H9 (cell line): ENCODE measurements around the gene NEDD9. TPM values are rescaled to one million over a fixed set of nuclear protein-coding genes. Genes with fewer than 3 reads are reported as not detected.

ENCODE experiments used
- DNase-seq: peaks from one replicate; pipeline ENCODE4 v3.0.0-alpha.2; 2017
- H2AFZ ChIP-seq: one replicate; pipeline ENCODE4 v1.6.1; 2013; ENCODE audit warnings: mild to moderate bottlenecking, low read length, control low read depth, moderate library complexity
- H2AK5ac ChIP-seq: 2 replicates; pipeline ENCODE4 v1.6.1; 2013; ENCODE audit warnings: low read length, control low read depth, mixed read lengths; ENCODE audit not compliant: insufficient read length
- H2BK120ac ChIP-seq: one replicate; pipeline ENCODE4 v1.6.1; 2013; ENCODE audit warnings: low read depth, mild to moderate bottlenecking, low read length, control low read depth, inconsistent platforms; ENCODE audit not compliant: poor library complexity, severe bottlenecking
- H2BK12ac ChIP-seq: 2 replicates; pipeline ENCODE4 v1.6.1; 2013; ENCODE audit warnings: low read length, control low read depth, mixed read lengths, low read depth; ENCODE audit not compliant: insufficient read length
- H2BK15ac ChIP-seq: 2 replicates; pipeline ENCODE4 v1.6.1; 2013; ENCODE audit warnings: low read depth, low read length, control low read depth
- H2BK20ac ChIP-seq: one replicate; pipeline ENCODE4 v1.6.1; 2013; ENCODE audit warnings: low read depth, mild to moderate bottlenecking, low read length, control low read depth, inconsistent platforms; ENCODE audit not compliant: poor library complexity, severe bottlenecking
- H2BK5ac ChIP-seq: 2 replicates; pipeline ENCODE4 v1.6.1; 2013; ENCODE audit warnings: low read length, control low read depth, mixed read lengths; ENCODE audit not compliant: insufficient read length
- H3K14ac ChIP-seq: 2 replicates; pipeline ENCODE4 v1.6.1; 2013; ENCODE audit warnings: low read length, control low read depth; ENCODE audit not compliant: insufficient read depth
- H3K18ac ChIP-seq: 2 replicates; pipeline ENCODE4 v1.6.1; 2013; ENCODE audit warnings: low read depth, mild to moderate bottlenecking, mixed read lengths, low read length, control low read depth; ENCODE audit not compliant: insufficient read length
- H3K23ac ChIP-seq: 2 replicates; pipeline ENCODE4 v1.6.1; 2013; ENCODE audit warnings: low read length, control low read depth, mixed read lengths, low read depth; ENCODE audit not compliant: insufficient read length
- H3K23me2 ChIP-seq: 2 replicates; pipeline ENCODE4 v1.6.1; 2013; ENCODE audit warnings: low read depth, mild to moderate bottlenecking, mixed read lengths, low read length, control low read depth; ENCODE audit not compliant: insufficient read length, poor library complexity, severe bottlenecking
- H3K27ac ChIP-seq: 2 replicates; pipeline ENCODE4 v1.5.1; 2013; ENCODE audit warnings: low read length, control low read depth, mixed read lengths, low read depth; ENCODE audit not compliant: insufficient read length
- H3K27me3 ChIP-seq: 2 replicates; pipeline ENCODE4 v1.6.1; 2013; ENCODE audit warnings: low read length, control low read depth, inconsistent platforms; ENCODE audit not compliant: insufficient read depth
- H3K4ac ChIP-seq: 2 replicates; pipeline ENCODE4 v1.6.1; 2013; ENCODE audit warnings: low read depth, mild to moderate bottlenecking, control low read depth, inconsistent platforms, low read length, moderate library complexity
- H3K4me1 ChIP-seq: 2 replicates; pipeline ENCODE4 v1.6.1; 2013; ENCODE audit warnings: low read length, control low read depth, inconsistent platforms; ENCODE audit not compliant: insufficient read depth
- H3K4me2 ChIP-seq: 2 replicates; pipeline ENCODE4 v1.6.1; 2013; ENCODE audit warnings: low read length, control low read depth, mixed read lengths; ENCODE audit not compliant: insufficient read length, insufficient read depth
- H3K56ac ChIP-seq: 2 replicates; pipeline ENCODE4 v1.6.1; 2013; ENCODE audit warnings: low read depth, mild to moderate bottlenecking, mixed read lengths, low read length, control low read depth; ENCODE audit not compliant: insufficient read length
- H3K79me1 ChIP-seq: 2 replicates; pipeline ENCODE4 v1.6.1; 2013; ENCODE audit warnings: low read depth, mild to moderate bottlenecking, moderate library complexity, low read length, control low read depth, inconsistent platforms; ENCODE audit not compliant: insufficient read depth, poor library complexity, severe bottlenecking
- H3K79me2 ChIP-seq: 2 replicates; pipeline ENCODE4 v1.6.1; 2013; ENCODE audit warnings: low read length, control low read depth, inconsistent platforms; ENCODE audit not compliant: insufficient read depth
- H3K9ac ChIP-seq: 2 replicates; pipeline ENCODE4 v1.6.1; 2013; ENCODE audit warnings: low read length, control low read depth, mixed read lengths; ENCODE audit not compliant: insufficient read length; ENCODE audit errors: extremely low read depth
- H3K9me3 ChIP-seq: one replicate; pipeline ENCODE4 v1.6.1; 2013; ENCODE audit warnings: low read depth, low read length, inconsistent platforms; ENCODE audit not compliant: control insufficient read depth
- H3T11ph ChIP-seq: one replicate; pipeline ENCODE4 v1.6.1; 2013; ENCODE audit warnings: mild to moderate bottlenecking, low read length, control low read depth, inconsistent platforms
- H4K20me1 ChIP-seq: one replicate; pipeline ENCODE4 v1.6.1; 2013; ENCODE audit not compliant: control insufficient read depth, insufficient read length, insufficient read depth
- H4K5ac ChIP-seq: 2 replicates; pipeline ENCODE4 v1.6.1; 2013; ENCODE audit warnings: low read depth, mild to moderate bottlenecking, mixed read lengths, low read length, control low read depth; ENCODE audit not compliant: insufficient read length
- H4K8ac ChIP-seq: replicated peaks from 2 replicates; pipeline ENCODE4 v1.6.1; 2013; ENCODE audit warnings: low read length, control low read depth, mixed read lengths, low read depth; ENCODE audit not compliant: insufficient read length
- H4K91ac ChIP-seq: 2 replicates; pipeline ENCODE4 v1.6.1; 2013; ENCODE audit warnings: low read depth, mild to moderate bottlenecking, moderate library complexity, mixed read lengths, low read length, control low read depth; ENCODE audit not compliant: insufficient read length
- H3K27ac Mint-ChIP-seq, 3 experiments: 2 replicates in 2 of 3; 3 replicates in 1 of 3; pipeline ENCODE4 v1.8.0; 2020 to 2021; ENCODE audit warnings: mixed read lengths in 3 of 3, mild to moderate bottlenecking in 1 of 3, moderate library complexity in 1 of 3
- H3K27me3 Mint-ChIP-seq: 2 replicates; pipeline ENCODE4 v1.8.0; 2021; ENCODE audit warnings: low read depth, mild to moderate bottlenecking, moderate library complexity, mixed read lengths
- H3K36me3 Mint-ChIP-seq, 3 experiments: 2 replicates in 2 of 3; 3 replicates in 1 of 3; pipeline ENCODE4 v1.8.0; 2020 to 2021; ENCODE audit warnings: low read depth in 3 of 3, mixed read lengths in 3 of 3; ENCODE audit not compliant: insufficient read depth in 1 of 3
- H3K4me1 Mint-ChIP-seq, 2 experiments: 2 replicates each; pipeline ENCODE4 v1.8.0; 2020; ENCODE audit warnings: mixed read lengths in 2 of 2
- H3K4me3 Mint-ChIP-seq, 2 experiments: 2 replicates in 1 of 2; 3 replicates in 1 of 2; pipeline ENCODE4 v1.8.0; 2020 to 2021; ENCODE audit warnings: mild to moderate bottlenecking in 2 of 2, mixed read lengths in 2 of 2, moderate library complexity in 1 of 2
- H3K9me3 Mint-ChIP-seq, 2 experiments: 2 replicates in 1 of 2; 3 replicates in 1 of 2; pipeline ENCODE4 v1.8.0; 2020; ENCODE audit warnings: mild to moderate bottlenecking in 2 of 2, mixed read lengths in 2 of 2, moderate library complexity in 1 of 2
- WGBS: extraction: QIAGEN DNeasy Blood & Tissue Kit; methylation state at CpG from one replicate; pipeline ENCODE4 v1.1.7; 2013; ENCODE audit warnings: missing lambda C conversion rate, low lambda C conversion rate, mixed read lengths; ENCODE audit not compliant: insufficient read length; ENCODE audit errors: extremely low coverage; 5-methylcytosine and 5-hydroxymethylcytosine counted together
- total RNA-seq: library from RNA; stranded (reverse); gene quantifications from 2 replicates; pipeline ENCODE4 v1.2.1, GENCODE V29; 2021
- TF ChIP-seq, protein P1 (sequence below): fragments of 200-600 bp; sonication (generic); conservative IDR thresholded peaks from 3 replicates; pipeline ENCODE4 v1.8.0; 2021; ENCODE audit warnings: antibody characterized with exemption, mild to moderate bottlenecking

The NEDD9 gene
- total RNA-seq, 1 experiment from 2014 or later = 5.5 TPM

DNA sequence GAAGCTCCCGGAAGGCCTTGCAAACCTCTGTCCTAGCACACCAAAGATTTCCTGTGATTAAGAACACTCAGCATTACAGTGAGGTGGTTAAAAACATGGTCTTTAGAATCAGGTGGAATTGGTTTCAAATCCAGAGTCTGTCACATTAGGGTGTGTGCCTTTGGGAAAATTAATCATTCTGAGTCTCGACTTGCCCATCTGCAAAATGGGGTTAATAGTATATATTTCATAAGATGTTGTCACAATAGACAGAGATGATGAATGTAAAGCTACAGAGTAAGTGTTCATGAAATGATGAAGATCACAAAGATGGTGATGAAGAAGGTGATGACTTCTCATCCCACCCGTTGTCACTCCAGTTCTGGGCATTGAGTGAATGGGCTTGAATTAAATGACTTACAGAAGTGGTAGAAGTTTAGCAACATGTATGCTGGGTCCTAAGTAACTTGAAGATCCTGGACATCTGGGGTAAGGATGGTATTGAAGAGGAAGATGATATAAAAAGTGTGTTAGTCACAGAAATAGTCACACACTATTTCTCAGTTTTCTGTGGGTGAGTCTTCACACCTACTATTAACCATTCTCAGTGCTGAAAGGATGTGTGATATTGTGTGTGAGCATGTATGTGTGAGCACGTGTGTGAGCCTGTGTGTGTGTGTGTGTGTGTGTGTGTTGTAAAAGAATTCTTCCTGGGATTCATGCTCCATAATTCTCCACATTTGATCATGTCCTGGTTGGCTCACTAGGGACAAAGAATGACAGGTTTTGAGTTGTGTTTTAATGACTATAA lies 28.0 kb upstream of the NEDD9 start:
- Histone ChIP-seq H3K27ac (no peak overlapping the region), H3K79me2 (no peaks in the 10 kb centered on the region), H3K9ac (no peak overlapping the region), H3K9me3 (no peaks in the 10 kb centered on the region), H2BK5ac (no peak overlapping the region), H2BK120ac (no peak overlapping the region), H3K18ac (no peak overlapping the region), H3T11ph (no peak overlapping the region), H4K5ac (no peak overlapping the region), H3K4me1 (no peaks in the 10 kb centered on the region), H3K14ac (no peak overlapping the region), H4K8ac (no peak overlapping the region), H2BK12ac (no peak overlapping the region), H3K4ac (no peak overlapping the region), H3K4me2 (no peak overlapping the region), H3K23me2 (no peaks in the 10 kb centered on the region), H2BK20ac (no peak overlapping the region), H4K91ac (no peak overlapping the region), H3K23ac (no peak overlapping the region), H2BK15ac (no peak overlapping the region), H3K27me3 (no peaks in the 10 kb centered on the region), H2AK5ac (no peak overlapping the region), H3K56ac (no peak overlapping the region), H4K20me1 (no peaks in the 10 kb centered on the region), H3K79me1 (no peaks in the 10 kb centered on the region), H2AFZ (no peak overlapping the region)
- H3K4me1 Mint-ChIP-seq = peaks cover 6 to 11% of the 10 kb centered on the region in 2 experiments
- no peaks in the 10 kb centered on the region for H3K9me3 Mint-ChIP-seq
- TF ChIP-seq, protein P1, sequence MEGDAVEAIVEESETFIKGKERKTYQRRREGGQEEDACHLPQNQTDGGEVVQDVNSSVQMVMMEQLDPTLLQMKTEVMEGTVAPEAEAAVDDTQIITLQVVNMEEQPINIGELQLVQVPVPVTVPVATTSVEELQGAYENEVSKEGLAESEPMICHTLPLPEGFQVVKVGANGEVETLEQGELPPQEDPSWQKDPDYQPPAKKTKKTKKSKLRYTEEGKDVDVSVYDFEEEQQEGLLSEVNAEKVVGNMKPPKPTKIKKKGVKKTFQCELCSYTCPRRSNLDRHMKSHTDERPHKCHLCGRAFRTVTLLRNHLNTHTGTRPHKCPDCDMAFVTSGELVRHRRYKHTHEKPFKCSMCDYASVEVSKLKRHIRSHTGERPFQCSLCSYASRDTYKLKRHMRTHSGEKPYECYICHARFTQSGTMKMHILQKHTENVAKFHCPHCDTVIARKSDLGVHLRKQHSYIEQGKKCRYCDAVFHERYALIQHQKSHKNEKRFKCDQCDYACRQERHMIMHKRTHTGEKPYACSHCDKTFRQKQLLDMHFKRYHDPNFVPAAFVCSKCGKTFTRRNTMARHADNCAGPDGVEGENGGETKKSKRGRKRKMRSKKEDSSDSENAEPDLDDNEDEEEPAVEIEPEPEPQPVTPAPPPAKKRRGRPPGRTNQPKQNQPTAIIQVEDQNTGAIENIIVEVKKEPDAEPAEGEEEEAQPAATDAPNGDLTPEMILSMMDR = no peak
- H3K36me3 Mint-ChIP-seq = no peaks in the 10 kb centered on the region
- no peak for DNase-seq
- no peaks in the 10 kb centered on the region for H3K27me3 Mint-ChIP-seq
- H3K27ac Mint-ChIP-seq = no peak overlapping the region
- H3K4me3 Mint-ChIP-seq = no peak overlapping the region
- WGBS = no CpG with 5 or more reads among the region's 4 CpGs
